GM18858 (cell line): ENCODE results near the gene FBXL17.

Source experiments
- ATAC-seq: cut with Tn5 transposase; IDR thresholded peaks from one replicate; pipeline ENCODE4 v1.9.1; 2021; ENCODE audit not compliant: unreplicated experiment

The FBXL17 gene

DNA sequence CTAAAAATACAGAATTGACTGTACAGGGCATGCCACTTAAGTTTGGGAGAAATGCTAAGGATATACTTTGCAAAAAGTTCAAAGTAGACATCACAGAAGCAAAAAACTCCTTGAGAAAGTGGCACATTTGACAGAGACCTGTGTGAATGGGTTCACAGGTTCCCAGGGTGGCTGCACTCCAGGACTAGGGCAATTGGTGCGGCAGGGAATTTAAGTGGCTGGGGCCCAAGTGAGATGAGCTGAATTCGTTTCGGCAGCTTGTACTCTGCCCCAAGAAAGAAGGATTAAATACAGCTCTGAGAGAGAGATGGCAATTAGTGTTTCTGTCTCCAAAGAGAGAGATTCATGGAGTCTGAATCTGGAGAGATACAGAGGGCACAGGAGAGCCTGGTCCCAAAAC is 280.1 kb downstream of the FBXL17 start:
- no peak for ATAC-seq

DNA sequence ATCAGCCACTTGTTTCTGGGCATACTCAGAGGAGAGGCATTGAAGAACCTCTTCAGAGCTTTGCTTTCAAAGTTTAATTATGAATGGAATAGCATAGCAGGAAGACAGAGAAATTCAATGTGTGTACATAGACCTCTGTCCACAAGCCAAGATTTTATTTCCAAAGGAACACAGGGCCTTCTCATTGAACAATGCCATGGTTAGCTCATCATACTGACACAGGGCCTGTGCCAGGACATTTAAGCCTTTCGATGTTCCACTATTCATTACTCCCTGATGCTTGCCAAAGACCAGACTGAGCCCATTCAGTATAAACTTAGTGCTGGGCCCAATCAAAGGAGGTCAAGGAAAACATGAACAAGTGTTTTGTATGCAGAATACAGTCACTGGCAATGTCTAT is 280.8 kb downstream of the FBXL17 start:
- no peak for ATAC-seq

GRCh38 chr5:108094800-108095199 is 287.1 kb downstream of the FBXL17 start:
- no peak for ATAC-seq

GRCh38 chr5:108093186-108093585 is 288.7 kb downstream of the FBXL17 start:
- ATAC-seq: no peak

- no peak for ATAC-seq
Observed at GRCh38 chr5:108090946-108091345, 291.0 kb downstream of the FBXL17 start.

DNA sequence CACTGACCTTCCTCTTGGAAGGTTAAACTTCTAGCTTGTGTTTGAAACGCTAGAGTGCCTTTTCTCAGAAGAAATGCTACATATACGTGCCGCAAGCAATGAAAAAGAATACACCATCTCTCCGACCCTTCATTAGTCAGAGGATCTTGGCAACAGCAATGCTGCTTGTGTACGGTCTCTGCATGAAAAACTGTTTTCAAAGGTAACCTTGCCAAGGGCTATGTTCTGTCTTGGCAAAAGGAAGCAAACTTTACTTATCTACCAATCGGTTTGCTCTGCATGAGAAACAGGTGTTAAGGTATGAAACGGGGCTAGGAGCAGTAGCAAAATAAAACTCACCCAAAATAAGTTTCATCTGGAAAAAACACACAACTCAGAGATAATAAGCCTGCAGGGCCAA is 297.8 kb downstream of the FBXL17 start:
- no peak for ATAC-seq

DNA sequence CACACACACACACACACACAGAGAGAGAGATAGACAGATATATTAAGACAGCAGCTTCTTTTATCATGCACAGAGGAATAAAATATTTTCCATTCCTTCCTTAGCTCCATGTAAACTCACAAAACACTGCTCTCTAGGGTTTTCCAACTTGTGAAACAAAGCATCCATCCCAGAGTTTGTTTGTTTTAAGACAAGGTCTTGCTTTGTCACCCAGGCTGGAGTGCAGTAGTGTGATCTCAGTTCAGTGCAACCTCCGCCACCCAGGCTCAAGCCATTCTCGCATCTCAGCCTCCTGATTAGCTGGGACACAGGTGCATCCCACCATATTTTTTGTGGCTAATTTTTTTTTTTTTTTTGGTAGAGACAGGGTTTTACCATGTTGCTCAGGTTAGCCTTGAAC is 298.7 kb downstream of the FBXL17 start:
- ATAC-seq: no peak

GRCh38 chr5:108081707-108082106 is 300.2 kb downstream of the FBXL17 start:
- no peak for ATAC-seq

DNA sequence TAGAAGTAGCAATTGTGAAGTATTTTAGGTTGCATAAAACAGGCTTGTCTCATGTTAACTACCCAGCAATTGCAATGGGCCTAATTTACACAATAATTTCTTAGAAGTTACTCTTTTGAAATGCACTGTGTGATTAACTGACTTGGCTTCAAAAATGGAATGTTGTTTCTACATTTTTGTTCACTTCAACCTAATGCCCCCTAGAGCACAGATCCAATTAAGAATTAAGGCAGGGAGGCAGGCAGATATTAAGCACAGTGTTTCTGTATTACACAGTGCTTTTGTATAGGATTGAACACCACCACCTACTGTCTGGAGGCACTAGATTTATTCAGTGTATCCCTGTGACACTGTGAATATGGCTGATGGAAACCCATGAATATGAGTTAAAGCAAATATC is 302.1 kb downstream of the FBXL17 start:
- ATAC-seq: no peak

DNA sequence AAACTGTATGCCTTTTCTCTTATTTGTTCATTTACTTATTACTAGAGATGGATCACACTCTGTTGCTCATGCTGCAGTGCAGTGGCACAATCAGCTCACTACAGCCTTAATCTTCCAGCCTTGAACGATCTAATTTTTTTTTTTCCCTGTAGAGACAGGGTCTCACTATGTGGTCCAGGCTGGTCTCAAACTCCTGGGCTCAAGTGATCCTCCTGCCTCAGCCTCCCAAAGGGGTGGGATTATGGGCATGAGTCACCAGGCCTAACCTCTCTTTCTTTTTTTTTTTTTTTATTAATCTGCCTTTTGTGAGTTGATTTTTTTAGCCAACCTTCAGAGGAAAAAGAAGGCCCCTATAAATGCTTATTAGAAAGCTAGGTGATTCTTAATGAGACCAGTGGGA is 303.0 kb downstream of the FBXL17 start:
- no peak for ATAC-seq

- ATAC-seq: no peak
Observed at GRCh38 chr5:108078345-108078744, 303.6 kb downstream of the FBXL17 start.

DNA sequence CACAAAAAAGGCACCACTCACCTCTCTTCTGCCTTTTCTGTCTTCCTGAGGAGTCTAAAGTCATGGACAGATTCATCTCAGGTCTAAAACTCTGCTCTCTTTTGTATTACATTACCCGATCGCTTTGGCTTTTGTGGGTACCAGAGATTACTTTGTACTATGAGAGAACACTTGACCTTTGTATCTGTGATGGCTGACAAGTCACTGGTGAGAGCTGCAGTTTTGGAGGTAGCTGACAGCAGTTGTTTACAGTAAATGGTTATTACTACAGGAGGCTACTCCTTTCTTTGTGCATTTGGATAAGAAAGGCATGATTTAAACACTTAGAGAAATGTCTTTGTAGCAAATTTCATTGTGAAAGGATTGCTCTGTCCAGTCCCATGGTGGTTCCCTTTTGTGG is 307.3 kb downstream of the FBXL17 start:
- no peak for ATAC-seq

DNA sequence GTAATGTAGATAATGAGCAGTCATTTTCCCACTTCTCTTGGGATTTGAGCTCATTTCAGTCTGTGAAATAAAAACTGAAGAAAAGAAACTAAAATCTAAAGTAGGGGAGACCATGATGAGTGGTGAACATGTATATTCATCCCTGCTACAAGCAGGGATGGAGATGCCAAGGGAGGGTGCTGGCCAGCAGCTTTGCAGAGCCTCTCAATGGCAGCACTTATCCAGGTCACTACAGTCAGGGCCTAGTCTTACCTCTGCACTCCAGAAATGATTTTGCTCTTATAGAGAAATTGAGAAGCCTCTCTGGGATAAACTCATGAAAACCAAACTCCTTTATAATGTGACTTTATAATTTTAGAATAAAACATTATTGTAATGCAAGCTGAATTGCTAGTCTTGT is 317.6 kb downstream of the FBXL17 start:
- ATAC-seq: no peak

GRCh38 chr5:108061941-108062340 is 320.0 kb downstream of the FBXL17 start:
- ATAC-seq: no peak

- no peak for ATAC-seq
Observed at GRCh38 chr5:108060340-108060739, 321.6 kb downstream of the FBXL17 start.

GRCh38 chr5:108059334-108059733 is 322.6 kb downstream of the FBXL17 start:
- no peak for ATAC-seq

DNA sequence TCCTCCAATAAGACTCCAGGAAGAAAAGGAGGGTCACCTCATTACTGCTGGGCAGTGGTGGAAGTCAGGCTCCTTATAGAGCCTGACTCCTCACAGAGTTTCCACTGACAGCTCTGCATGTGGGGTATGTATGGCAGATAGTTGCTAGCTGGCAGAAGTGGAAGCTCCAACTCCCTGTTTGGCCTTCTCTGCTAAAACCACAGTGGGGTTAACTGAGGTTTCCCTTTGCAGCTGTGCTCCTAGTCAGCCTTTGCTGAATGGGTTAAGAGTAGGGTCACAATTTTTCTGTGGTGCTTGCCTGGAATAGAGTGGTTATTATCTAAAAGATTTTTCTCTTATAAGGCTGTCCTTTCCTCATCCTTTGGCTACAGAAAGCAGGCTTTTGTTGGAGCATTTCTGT is 327.5 kb downstream of the FBXL17 start:
- no peak for ATAC-seq

DNA sequence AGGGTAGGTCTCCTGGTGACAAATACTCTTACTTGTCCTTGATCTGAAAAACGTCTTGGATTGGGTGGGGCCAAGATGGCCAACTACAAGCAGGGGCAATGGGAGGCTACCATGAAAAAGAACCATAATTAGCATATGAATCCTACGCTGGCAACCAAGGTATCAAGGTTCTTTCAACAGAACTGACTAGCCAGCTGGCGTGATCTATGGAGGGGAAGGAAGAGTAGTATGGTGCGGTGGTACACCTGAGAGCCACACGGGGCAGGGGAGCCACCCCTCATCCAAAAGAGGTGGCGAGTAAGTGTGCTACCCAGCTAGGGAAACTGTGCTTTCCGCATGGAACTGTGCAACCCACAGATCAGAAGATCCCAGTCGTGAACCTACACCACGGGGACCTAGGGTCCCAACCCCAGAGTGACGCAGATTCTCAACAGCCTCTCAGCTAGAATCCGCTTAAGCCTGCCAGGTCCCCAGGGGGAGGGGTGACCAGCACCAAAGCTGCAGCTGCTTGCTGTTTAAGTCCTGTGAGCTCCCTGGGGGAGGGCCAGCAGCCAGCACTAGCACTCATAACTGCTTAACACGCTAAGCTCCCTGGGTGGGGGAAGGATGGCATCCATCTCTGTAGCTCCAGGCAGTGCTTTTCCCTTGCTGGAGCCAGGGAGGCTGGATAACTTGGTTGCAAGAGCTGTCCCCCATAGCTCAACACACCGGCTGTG is 334.8 kb downstream of the FBXL17 start:
- no peak for ATAC-seq

- no peak for ATAC-seq
Observed at GRCh38 chr5:108036482-108036881, 345.4 kb downstream of the FBXL17 start.

DNA sequence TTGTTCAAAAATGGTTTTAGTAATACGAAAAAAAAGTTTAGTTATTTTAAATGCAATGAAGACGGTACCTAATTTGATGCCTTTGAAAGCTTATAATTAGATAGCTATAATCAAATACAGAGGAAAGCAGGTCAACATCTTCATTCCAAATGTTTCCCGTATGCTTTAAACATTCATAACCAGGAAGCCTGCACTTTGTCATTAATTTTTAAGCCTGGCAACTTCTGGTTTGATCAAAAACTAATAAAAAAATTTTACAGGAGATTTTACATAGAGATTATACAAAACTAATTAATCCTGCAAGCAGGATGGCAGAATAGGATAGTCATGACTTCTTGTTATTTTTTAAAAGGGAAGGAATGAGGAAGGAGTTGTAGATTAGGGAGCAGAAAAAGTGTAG is 353.0 kb downstream of the FBXL17 start:
- ATAC-seq: no peak

- ATAC-seq: no peak
Observed at GRCh38 chr5:108028412-108028811, 353.5 kb downstream of the FBXL17 start.

- no peak for ATAC-seq
Observed at GRCh38 chr5:108025957-108026356, 355.9 kb downstream of the FBXL17 start.

- no peak for ATAC-seq
Observed at GRCh38 chr5:108024986-108025385, 356.9 kb downstream of the FBXL17 start.
